ENCODE data around the gene PTPN3.

Gene PTPN3

DNA sequence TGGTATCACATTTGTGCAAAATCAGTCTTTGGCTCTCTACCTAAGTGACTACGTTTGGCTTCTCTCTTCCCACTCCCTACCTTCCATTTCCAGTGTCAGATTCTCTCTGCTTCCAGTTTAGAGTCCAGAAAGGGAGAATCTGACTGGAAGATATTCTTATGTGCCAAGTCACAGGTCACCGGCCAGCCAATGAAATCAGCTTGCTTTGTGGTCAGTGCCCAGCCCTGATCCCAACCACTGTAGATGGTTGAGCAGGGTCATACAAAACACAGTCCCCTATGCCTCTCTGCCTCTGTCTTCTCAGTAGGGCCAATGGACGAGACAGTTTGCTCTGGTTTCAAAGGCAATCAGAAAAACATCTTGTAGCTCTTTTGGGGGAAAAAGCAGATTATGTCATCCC, 161.7 kb downstream of the PTPN3 start:
- DNase-seq (ENCODE audit: low spot score) = no peak

DNA sequence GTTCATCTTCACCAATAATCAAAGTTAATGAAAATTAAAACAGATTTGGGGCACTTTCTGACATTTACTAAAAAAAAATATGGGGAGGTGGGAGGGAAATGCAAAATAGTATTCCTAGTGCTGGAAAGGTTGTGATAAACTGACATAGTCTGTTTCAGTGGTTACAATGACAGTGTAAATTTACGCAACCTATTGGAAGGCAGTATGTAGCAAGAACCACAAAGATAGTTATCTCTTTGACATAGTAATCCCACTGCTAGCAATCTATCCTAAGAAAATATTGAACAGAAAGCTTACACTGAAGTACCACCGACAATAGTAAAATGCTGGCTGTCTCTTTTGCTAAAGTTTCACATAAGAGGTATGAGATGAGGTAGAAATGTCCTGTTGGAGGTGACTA, 162.2 kb downstream of the PTPN3 start:
- no peak for DNase-seq (ENCODE audit: low spot score)

DNA sequence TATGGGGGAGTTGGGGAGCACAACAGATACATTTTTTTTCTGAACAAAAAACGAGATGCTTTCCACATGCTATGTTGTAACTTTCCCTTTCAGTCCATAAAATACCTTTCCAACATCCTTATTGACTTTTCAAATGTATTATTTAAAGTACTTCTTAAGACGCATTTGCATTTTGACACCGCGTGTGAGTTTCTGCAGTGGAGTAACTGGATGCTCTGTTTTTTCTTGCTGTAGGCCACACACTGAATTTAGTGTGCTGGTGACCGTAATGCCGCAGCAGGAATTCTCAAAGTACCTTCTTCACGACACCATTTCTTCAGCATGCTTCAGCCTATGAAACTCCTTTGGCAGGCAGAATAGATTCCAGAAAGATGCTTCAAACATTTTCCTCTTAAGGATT, 163.0 kb downstream of the PTPN3 start:
- no peak for DNase-seq (ENCODE audit: low spot score)

DNA sequence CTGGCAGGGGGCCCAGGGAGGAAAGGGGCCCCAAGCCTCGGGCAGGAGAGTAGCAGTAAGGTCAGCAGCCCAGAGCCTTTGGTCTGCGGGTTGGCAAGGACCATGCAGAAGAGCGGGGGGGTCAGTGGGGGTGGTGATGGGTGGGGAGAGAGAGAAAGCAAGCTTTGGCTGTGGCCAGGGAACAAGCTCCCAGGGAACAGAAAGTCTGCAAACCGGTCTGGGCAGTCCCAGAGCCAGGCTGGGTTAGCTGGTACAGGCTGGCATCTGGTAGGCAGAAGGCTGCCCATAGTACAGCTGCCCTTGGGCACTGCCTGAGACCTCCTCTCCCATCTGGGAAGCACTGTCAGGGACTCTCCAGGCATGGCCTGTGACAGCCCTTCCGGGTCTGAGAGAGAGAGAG, 166.8 kb downstream of the PTPN3 start:
- no peak for DNase-seq (ENCODE audit: low spot score)

DNA sequence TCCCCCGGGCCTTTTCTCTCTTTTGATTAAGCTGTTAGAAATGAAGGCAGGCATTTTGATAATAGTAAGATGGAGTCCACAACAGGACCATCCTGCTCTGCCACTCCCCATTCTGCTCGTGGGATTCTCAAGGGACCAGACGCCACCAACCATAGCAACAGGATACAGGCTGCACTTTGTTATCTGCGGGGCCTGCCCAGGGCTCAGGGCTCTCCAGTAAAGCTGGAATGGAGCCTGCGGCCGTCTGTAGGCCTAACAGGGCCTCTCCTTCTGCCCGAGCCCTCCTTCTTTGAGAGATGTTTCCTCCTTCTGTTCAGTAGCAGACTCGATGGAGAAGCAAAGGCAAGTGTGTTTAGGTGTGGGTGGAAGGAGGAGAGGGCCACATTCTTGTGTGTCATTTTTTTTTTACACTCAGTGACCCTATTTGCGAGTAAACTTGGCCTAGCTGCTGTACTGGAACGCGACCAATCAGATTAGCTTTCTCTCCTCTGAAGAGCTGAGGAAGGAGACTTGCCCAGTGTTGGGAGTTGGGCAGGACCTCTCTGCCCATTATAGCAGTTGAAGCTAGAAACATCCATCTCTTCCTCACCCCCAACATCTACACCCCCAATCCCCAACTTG, 168.4 kb downstream of the PTPN3 start:
- DNase-seq (ENCODE audit: low spot score) = no peak

DNA sequence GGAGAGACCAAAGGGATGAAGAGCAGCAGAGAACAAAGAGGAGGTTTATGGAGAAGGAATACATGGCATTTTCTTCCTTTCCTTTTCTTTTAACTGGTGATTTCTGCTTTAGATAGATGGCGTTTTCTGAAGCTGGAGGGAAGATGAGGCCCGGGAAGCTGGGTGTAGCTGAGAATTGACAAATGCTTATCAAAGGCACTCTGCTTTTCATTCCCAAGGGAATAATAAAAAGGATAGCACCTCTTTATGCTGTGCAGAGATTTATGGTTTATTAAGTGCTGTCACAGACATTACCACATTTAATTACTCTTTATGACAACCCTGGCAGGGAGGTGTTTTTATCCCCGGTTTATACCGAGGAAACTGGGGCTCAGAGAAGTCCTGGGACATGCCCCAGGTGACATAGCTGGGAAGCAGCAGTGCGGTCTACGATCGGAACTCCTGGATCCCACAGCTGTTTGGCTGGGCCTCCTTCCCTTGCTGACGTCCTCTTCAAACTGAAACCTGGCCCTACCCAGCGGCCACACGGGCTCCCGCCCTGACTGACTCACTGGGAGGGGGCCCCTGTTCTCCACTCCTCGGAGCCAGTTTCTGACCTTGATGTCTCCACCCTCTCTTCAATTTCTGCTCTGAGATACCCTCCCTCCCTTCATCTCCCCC, 169.0 kb downstream of the PTPN3 start:
- DNase-seq (ENCODE audit: low spot score) = no peak

All from NAMALWA (cell line).